NCI-H1092 (cell line): ENCODE measurements around the gene NDUFS8.

ENCODE experiments used
- DNase-seq: peaks from one replicate; lab custom pipeline; 2025; lab: John Stamatoyannopoulos, UW

Gene NDUFS8

DNA sequence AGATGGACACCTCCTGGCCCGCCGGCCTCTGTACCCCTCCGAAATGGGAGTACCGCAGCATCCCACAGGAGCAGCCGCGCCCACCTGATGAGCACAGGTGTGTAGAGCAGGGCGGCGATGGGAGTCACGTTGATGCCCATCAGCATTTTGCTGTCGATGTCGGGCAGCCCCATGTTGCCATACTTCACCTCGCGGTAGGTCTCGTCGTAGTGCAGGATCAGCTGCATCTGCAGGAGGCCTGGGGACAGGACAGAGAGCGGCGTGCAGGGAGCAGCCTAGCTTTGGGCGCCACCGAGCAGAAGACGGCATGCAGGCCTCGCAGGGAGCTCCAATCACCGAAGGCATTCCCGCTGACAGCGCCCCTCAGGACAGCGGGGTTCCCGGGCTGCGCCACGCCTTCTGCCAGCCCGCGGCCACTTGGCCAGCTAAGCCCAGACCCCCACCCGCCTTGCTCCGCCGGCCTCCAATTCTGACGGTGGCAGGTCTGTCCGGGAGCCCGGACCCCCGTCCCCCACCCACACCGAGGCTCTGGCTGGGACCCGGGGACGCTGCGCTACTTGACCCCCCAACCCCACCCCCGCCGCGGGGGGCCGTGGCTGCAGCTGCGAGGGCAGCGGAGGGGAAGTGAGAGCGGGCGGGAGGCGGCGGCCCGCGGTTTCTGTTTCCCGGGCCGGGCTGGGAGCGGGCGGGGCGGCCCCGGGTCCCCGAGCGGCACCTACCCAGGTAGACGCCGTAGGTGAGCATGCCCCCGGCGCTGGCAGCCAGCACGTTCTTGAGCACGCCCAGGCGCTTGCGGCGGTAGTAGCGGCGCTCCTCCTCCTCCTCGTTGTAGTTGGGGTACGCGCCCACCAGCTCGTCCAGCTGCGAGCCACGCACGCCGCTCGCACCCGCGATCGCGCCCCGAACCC, 27.3 kb upstream of the NDUFS8 start:
- DNase-seq: no peak

DNA sequence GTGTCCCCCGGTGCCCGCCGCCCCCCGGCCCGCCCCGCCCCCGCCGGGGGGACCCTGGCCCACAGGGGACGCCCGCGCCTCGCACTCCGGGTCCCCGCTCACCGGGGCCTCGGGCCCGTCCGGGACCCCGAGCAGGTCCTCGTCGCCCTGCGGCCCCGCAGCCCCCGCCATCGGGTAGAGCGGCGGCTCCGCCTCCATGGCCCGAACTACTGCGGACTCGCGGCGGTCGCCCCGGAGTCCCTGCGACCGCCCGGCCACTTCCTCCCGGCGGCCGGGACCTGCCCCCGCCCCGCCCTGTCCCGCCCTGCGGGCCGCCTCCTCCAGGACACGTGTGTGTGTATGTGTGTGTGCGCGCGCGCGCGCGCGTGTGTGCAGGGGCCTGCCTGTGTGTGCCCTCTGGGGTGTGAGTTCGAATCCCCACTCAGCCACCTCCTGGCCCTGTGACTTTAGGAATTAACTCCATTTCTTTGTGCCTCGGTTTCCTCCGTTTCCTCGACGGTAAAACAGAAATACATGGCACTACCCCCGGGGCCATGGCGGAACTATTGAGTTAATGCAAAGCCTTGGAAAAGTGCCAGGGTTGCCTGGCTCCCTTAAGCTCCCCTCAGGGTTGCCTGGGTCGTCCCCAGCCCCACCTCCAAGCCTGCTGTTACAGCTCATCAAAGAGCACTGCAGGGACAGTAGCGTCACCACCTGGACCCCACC, 26.5 kb upstream of the NDUFS8 start, which contains the start of gene UNC93B1:
Gene UNC93B1, minus strand, starts transcription at position 252 of the 705 bp plus-strand sequence. Its CDS starts 54 bp downstream, at position 198.
- DNase-seq: no peak

DNA sequence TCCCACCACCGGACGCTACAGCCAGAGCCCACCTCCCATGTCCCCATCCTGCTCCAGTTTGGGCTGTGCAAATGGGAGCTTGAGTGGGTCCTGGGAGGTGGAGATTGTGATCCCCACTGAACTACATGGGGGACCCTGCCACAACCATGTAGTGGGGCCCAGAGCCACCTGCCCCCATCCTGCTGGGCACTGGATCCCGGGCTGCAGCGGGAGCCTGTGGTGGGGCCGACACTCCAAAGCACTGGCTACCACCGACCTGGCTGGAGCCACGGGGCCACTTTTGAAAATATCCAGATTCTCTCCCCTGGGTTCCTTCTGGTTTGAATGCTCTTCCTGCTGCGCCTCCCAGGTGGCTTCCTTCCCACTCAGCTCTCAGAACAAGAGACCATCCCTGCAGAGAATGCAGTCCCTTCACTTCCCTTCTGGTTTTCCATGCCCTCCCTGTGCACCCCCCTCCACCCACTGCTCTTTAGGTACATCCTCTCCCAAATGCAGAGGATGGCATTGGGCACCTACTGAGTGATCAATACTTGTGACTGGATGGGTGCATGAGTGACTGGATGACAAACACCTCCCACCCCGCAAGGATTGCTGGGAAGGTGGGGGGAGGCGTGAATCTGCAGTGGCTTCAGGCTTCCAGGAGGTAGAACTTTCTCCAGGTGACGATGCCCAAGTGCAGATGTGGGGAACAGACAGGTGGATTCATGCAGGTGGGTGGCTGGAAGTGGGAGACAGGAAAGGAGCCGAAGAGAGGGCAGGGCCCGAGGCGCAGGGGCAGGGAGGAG, 25.7 kb upstream of the NDUFS8 start:
- no peak for DNase-seq

DNA sequence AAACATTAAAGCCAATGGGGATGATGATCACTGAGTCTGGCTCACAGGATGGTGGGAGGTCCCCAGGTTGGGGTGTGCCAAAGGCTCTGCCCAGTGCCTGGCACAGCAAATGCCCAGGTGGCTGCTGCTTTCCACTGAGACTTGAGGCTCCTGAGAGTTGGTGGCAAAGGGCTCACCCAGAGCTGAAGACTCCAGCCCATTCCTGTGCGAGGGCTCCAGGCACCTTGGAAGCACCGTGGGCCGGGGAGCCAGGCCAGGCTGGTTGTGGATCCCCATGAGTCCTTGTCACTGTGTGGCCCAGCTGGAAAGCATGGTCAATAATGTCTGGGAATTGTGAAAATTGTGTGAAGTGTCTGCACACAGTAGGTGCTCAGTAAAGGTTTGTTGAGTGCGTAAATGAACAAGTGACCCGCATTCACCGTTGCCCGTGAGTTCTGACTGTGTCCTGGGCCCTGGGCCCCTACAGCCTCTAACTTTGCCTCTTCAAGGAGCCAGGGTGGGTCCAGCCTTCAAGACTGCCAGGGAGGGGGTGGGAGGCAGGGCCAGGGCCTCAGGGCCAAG, 23.8 kb upstream of the NDUFS8 start:
- DNase-seq: no peak

DNA sequence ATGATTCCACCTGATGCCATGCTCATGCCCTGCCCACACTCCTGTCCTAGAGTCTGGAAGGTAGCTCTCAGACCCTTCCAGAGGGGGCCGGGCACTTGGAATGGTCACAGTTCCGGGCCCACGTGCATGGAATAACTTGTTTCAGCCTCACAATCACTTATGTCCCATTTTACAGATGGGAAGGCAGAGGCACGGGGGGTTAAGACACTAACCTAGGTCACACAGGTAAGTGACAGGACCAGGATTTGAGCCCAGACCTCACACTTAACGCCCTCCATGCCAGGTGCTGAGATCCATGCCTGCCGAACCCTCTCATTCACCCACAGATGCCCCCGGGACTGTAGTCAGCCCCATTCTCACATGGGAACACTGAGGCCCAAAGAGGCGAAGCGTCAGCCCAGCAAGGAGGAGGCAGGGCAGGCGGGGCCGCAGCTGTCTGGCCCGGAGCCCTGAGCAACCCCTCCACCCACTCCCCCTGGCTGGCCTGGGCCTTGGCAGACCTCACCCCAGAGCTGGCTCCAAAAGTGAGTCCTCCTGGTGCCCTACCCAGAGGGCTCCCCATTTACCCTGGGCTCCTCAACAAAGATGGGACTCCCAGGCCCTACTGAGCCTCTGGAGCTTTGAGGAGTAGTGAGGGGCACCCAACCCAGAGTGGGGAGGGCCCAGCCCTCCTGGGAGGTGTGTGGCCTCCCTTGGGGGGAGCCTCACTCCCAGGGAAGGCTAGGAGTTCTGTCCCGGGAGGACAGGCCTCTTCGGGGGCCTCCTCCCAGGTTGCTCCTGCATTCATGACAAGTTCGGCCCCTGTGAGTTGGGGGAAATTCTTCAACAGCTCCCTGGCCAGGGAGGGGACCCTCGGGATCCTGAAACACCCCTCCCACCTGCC, 22.7 kb upstream of the NDUFS8 start:
- no peak for DNase-seq

DNA sequence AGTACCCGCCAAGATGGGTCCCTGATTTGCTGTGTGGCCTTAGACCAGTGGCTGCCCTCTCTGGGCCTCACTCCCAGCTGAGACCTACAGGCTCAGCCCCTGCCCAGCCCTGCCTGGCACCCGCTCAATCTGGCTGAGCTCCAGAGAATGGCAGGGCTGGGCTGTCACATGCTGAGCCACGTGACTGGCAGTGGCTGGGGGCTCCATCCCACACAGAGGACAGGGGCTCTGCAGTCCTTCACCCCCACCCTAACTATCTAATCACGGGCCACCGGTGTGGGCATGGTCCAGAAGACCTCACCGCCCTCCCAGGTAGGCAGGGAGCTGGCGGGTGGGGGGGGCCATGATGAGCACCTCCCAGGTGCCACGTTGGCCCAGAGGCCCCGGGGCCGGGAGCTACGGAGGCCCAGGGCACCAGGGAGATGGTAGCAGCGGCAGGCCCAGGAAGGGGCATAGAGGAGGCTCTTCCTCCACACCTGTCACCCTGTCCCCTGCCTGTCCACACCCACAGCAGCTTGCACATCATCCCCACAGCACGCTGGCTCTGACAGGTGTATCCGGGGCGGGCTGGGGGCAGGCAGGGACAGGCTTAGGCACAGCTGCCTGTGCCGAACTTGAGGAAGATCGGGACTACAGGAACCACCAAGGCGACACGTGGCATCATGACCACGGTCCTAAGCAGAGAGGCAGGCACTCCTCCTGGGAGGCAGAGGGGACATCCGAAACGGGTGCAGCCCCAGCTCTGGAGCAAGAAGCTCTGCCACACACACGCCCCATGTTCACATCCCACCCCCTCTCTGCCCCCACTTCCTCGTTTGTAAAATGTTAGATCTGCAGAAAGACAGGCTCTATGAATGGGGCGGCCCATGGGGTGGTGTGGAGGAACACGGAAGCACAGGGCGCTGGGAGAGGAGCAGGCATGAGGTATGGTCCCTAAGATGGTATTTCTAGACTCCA, 21.8 kb upstream of the NDUFS8 start:
- no peak for DNase-seq

DNA sequence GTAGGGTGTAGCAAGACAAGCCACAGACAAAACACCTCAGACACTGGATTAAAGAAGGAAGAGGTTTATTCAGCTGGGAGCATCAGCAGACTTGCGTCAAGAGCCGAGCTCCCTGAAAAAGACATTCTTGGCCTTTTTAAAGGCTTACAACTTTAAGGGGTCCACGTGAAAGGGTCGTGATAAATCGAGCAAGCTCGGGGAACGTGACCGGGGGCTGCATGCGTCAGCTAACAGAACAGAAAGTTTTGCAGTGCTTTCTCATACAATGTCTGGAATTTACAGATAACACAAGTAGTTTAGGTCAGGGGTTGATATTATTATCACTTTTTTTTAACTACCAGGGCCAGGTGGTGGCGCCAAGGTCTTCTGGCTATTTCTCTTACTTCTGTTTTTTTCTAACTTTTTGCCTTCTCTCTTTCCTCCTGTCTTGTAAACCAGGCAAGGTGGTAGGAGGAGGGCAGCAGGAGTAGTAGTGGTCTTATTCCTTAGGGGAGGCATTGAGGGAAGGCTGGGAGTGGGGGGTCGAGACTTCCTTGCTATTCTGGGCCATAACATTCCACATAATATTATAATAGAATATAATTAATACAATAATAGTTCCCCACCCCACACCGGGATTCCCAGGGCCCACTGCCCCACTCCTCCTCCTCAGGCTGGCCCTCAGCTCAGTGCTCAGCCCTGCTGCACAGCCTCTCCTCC, 20.9 kb upstream of the NDUFS8 start:
- DNase-seq: no peak

DNA sequence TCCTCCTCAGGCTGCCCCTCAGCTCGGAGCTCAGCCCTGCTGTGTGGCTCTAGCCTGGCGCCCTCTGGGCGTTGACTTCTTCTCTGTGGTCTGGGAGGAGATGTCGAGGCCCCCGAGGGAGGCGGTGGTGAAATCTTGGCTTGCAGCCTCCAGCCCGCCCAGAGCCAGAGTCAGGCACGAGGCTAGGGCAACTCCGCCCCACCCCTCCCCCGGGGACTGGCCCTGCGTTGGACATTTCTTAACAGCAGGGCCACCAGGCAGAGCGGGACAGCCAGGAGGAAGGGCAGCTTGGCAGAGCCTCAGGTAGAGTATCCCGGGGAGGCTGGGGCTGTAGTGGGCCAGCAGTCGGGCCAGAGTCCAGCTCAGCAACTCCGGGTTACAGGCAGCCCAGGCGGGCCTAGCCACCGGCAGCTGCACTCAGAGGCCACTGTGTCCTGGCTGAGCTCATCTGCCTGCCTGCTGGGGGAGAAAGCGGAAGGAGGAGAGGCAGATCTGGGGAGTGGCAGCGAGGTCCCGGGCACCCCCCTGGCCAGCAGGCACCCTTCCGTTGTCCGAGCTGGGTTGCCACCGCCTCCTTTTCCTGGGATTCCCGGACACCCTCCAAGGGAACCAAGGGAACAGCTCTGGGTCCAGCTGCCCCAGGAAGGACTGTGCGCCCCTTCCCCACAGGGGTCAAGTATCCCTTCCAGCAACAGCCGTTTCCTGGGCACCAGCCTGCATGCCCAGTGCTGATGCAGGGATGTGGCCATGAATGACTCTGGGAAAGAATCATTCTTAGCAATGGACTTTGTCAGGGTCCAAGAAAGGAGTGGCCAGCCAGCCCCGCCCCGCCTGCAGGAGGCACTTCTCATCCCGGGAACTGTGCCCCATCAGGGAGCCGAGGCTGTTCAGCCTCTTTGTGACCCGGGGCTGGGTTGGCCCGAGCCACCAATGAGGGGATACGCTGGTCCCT, 20.1 kb upstream of the NDUFS8 start, which contains the start of gene ALDH3B1:
Gene ALDH3B1, plus strand, starts transcription at position 238 of the 952 bp plus-strand sequence. CDS start 4,971 bp downstream, outside the sequence.
- no peak for DNase-seq

DNA sequence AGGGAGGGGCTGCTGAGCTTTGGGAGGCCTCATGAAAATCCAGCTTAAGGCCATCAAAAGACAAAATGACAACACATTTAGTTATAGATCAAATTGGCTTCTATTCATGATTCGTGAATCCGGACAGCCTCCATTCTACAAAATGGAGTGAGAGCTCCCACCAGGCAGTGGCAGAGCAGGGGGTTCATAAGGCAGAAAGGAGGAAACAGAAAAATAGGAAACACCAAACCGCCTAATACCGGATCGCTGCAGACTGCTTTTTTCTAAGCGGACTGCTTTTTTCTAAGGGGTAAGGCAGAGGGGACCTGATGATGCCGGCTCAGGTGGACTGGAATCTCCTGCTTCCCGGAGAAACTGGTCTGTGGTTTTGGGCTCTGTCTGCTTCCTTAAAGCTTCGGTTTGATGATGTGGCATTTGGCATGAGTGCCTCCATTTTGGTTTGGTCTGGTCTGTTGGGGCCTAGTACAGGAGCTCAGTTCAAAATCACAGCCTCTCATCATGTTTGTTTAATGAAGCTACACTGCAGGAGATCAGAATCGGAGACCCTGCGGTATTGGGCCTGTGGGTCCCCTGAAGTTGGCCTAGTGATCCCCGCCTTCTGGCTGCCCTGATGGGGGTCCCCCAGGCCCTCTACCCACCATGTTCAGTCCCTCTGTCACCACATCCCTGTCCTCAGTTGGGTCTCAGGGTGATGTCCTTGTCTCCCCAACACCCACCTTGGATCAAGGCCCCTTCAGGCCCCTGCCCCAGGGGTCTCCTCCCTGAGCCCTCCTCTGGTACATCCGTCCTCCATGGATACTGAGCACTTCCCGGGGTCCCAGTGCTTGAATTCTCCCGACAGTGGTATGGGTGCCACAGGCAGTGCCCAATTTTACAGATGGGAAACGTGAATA, 19.2 kb upstream of the NDUFS8 start:
- no peak for DNase-seq

DNA sequence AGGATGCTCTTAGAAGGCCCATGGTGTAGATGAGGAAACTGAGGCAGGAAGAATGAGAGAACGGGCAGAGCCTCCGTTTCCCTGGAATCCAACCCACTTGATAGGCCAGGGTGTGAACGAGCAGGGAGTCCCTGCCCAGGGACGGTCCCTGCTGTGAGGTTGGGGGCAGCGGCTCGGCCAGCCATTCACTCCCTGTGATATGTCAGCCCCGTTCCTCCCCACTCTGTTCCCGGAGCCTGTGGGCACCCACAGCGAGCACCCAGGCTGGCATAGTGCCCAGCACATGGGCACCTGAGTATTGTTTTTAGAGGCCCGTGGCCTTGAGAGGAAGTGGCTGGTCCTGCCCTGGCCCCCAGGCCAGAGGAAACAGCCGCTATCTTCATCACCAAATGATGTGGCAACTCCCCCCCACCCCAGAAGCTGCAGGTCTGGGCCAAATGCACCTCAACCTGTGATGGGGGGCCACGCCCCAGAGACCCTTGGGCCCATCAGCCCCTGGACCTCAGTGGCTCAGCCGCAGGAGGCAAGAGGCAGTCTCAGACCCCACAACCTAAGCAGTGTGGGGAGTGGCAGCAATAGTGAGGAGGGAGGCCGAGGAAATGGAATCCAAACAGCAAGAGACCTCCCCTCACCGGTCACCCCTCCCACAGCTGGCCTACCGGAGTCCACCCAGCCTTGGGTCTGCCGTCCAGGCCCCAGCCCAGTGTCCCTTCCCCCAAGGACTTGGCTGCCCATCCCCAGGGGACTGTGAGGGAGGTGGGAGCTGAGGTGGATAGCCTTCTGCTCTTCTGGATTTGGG, 18.2 kb upstream of the NDUFS8 start:
- no peak for DNase-seq

DNA sequence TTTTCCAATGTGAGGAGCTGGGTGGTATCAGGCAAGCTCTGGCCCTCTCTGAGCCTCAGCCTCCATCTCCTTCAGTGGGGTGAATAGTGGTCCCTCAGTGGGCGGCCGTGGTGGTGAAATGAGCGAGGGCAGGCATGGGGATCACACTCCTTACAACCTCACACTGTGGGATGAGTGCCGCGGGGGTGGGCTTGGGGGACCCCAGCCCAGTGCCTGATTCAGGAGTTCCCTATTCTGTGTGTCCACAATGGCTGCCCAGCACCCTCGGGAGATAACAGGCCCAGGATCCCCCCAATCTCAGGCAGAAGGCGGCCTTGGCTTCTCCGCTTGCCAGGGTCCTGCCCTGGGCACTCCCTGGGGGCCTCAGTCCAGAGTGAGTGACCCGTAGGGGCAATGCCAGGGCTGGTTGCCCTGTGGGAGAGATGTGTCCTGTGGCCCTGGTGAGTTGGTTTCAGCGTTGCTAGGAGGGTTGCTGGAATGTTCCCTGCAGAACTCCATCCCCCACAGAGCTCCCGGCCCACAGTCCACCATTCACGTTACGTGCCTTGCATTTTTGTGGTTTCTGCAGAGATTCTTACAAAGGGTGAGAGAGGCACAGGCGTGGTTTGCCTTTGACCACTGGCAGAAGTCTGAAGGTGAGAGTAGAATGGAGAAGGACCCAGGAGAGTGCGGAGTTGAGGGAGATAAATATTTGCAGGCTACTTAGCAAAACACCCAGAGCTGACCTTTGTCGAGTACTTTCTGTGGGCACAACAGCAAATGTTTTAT, 17.5 kb upstream of the NDUFS8 start:
- DNase-seq: no peak

DNA sequence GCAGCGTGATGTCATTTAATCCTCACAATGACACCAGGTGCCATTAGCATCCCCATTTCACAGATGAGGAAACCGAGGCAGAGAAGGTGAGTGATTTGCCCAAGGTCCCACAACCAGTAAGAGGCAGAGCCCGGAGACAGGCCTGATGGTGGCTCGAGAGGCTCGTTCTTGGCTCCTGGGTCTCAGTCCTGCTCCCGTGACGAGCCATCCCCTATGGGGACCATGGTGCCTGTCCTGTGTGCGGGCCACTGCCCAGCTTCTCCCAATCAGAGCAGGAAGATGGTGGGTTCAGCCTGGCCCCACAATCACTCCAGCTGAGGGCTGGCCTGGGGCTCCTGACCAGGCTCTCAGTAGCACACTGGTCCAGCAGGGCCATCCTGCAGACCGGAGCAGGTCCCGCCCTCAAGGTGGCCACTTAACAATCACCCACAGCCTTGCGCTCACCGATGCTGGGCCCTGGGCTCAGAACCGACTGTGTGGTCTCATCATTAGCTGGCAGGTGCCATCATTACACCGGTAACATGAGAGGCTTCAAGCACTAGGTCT, 16.8 kb upstream of the NDUFS8 start:
- no peak for DNase-seq

DNA sequence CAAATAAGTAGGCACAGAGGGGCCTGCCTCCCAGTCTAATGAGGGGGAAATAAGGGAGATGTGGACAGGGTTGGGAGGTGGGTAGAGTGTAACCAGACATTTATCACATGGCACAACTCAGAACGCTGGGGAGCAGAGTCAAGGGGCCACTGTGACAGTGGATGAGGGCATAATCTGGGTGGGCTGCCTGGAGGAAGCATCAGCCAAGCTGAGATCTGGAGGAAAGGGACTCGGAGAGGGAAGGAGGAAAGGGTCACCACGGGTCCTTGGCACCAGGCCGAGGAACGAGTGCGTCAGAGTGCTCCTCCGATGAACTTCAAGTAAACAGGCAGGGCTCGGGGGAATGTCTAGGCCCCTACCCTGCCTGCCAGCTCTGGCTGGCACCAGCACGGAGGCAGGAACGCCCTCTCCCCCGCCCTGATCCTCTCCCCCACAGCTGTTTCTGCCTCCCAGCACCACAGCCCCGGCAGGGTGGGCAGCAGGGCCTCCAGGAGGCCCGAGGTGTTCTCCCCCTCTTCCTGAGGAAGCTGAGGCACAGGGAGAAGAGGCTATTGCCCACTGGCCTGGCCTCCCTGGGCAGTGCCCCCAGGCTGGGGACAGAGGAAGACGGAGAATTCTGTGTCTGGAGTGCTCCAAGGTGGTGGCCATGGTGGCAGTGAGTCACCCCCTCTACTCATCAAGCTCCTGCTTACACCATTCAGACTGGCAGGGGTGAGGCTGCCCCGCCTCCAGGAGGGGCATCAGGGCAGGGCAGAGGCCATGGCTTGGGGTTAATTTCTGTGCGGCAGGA, 16.1 kb upstream of the NDUFS8 start:
- no peak for DNase-seq

DNA sequence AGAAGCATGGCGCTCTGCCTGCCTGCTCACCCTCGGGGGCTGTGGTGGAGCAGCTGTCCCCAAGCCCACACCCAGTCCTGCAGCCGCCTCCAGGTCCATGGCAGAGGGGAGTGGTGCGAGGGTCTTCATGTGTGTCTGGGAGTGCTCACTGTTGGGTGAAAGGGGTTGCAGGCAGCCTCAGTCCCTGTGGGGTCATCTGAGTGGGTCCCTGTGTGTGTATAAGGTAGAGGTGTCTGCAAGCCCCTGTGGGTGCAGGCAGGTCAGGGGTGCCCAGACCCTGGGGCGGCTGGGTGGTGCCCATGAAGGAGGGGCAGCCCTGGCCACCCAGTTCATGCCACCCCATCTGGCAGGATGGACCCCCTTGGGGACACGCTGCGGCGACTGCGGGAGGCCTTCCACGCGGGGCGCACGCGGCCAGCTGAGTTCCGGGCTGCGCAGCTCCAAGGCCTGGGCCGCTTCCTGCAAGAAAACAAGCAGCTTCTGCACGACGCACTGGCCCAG, 15.5 kb upstream of the NDUFS8 start:
- no peak for DNase-seq
